SU-DHL-6 (cell line): Measurements from ENCODE around the gene MAP1B.

Experiments
- H2AFZ ChIP-seq: fragments of 200-600 bp; sonication (generic); 2 replicates; pipeline ENCODE4 v1.6.1; 2014; ENCODE audit warnings: low read depth, mild to moderate bottlenecking, moderate library complexity, mixed read lengths, antibody characterized with exemption, low read length; ENCODE audit not compliant: severe bottlenecking
- H3F3A ChIP-seq: fragments of 200-600 bp; shearing (Covaris generic); 2 replicates; pipeline ENCODE4 v1.6.0; 2016; ENCODE audit warnings: antibody characterized with exemption, mild to moderate bottlenecking; ENCODE audit not compliant: insufficient read depth
- H3K27ac ChIP-seq: fragments of 200-600 bp; sonication (generic); 2 replicates; pipeline ENCODE4 v1.5.1; 2016; ENCODE audit warnings: low read depth, mild to moderate bottlenecking, low read length, moderate library complexity, mixed read lengths
- H3K27me3 ChIP-seq: fragments of 200-600 bp; sonication (generic), shearing (Covaris generic); 2 replicates; pipeline ENCODE4 v1.6.0; 2014; ENCODE audit warnings: mild to moderate bottlenecking, low read length
- H3K36me3 ChIP-seq: fragments of 200-600 bp; sonication (generic); 2 replicates; pipeline ENCODE4 v1.6.1; 2014; ENCODE audit warnings: mild to moderate bottlenecking, low read length, mixed read lengths
- H3K4me2 ChIP-seq: fragments of 300-600, 200-600 bp; shearing (Covaris generic), sonication (generic); 2 replicates; pipeline ENCODE4 v1.6.0; 2014; ENCODE audit warnings: low read length, low read depth, mild to moderate bottlenecking; ENCODE audit not compliant: poor library complexity, severe bottlenecking
- H3K4me3 ChIP-seq: fragments of 200-600 bp; sonication (generic); 2 replicates; pipeline ENCODE4 v1.5.1; 2014; ENCODE audit warnings: antibody characterized with exemption, low read length, mild to moderate bottlenecking, mixed read lengths; ENCODE audit not compliant: insufficient read depth, poor library complexity, severe bottlenecking
- H3K79me2 ChIP-seq: fragments of 200-600 bp; sonication (generic); 2 replicates; pipeline ENCODE4 v1.6.1; 2014; ENCODE audit warnings: mild to moderate bottlenecking, low read length, moderate library complexity; ENCODE audit not compliant: insufficient read depth
- H3K9ac ChIP-seq: fragments of 200-600 bp; sonication (generic); 2 replicates; pipeline ENCODE4 v1.7.0; 2014; ENCODE audit warnings: mild to moderate bottlenecking, low read length
- H3K9me2 ChIP-seq: fragments of 200-600 bp; sonication (generic); replicated peaks from 2 replicates; pipeline ENCODE4 v1.6.1; 2014; ENCODE audit warnings: low read length; ENCODE audit not compliant: insufficient read depth
- H3K9me3 ChIP-seq: fragments of 200-600 bp; sonication (generic); 2 replicates; pipeline ENCODE4 v1.6.1; 2014; ENCODE audit warnings: low read length, mixed read lengths; ENCODE audit not compliant: insufficient read depth
- H4K20me1 ChIP-seq: fragments of 200-600 bp; sonication (generic); 2 replicates; pipeline ENCODE4 v1.6.1; 2014; ENCODE audit warnings: low read depth, mild to moderate bottlenecking, antibody characterized with exemption, low read length, moderate library complexity, mixed read lengths
- EZH2phosphoT487 ChIP-seq: fragments of 200-600 bp; sonication (generic), shearing (Covaris generic); conservative IDR thresholded peaks from 2 replicates; pipeline ENCODE4 v1.6.1; 2018; ENCODE audit warnings: mild to moderate bottlenecking, antibody characterized with exemption, low read length, moderate library complexity, mixed read lengths
- TF ChIP-seq, protein P1 (sequence below): fragments of 200-600 bp; sonication (generic); IDR thresholded peaks from one replicate; pipeline ENCODE4 v1.5.1; 2017; ENCODE audit warnings: antibody characterized with exemption, mild to moderate bottlenecking, low read length, moderate library complexity; ENCODE audit not compliant: insufficient read depth, poor library complexity, severe bottlenecking

Gene MAP1B

DNA sequence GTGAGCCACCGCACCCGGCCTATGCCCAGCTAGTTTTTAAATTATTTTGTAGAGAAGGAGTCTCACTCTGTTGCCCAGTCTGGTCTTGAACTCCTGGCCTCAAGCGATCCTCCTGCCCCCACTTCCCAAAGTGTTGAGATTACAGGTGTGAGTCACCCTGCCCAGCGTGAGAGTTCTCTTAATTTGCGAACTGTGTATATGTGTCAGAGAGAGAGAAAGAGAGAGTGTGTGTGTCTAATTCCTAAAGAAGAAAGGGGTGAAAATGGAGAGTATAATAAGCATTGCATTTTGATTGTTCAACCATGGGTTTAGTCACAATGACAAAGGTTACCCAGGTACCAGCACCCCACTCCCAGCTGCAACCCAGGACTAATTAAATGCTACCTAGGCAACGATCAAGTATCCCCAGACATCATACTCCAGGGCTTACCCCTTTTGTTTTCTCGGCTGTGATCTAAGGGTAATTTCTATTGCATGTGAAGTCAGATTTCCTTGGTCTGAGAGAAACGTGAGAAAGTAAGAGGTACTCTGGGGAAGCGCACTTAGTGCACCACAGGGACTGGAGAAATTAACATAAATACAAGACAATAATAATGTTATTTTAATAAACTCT is 16.6 kb downstream of the MAP1B start:
- Histone ChIP-seq H2AFZ (no peak overlapping the region), H3K9ac (no peak overlapping the region), H3K9me2 (no peaks in the 10 kb centered on the region), H3K27ac (no peak overlapping the region), H3F3A (no peaks in the 10 kb centered on the region), H4K20me1 (no peaks in the 10 kb centered on the region), H3K79me2 (no peaks in the 10 kb centered on the region), H3K9me3 (no peaks in the 10 kb centered on the region), H3K4me2 (no peak overlapping the region), H3K36me3 (no peaks in the 10 kb centered on the region), H3K27me3 (no peaks in the 10 kb centered on the region), H3K4me3 (no peak overlapping the region)
- TF ChIP-seq, protein P1, sequence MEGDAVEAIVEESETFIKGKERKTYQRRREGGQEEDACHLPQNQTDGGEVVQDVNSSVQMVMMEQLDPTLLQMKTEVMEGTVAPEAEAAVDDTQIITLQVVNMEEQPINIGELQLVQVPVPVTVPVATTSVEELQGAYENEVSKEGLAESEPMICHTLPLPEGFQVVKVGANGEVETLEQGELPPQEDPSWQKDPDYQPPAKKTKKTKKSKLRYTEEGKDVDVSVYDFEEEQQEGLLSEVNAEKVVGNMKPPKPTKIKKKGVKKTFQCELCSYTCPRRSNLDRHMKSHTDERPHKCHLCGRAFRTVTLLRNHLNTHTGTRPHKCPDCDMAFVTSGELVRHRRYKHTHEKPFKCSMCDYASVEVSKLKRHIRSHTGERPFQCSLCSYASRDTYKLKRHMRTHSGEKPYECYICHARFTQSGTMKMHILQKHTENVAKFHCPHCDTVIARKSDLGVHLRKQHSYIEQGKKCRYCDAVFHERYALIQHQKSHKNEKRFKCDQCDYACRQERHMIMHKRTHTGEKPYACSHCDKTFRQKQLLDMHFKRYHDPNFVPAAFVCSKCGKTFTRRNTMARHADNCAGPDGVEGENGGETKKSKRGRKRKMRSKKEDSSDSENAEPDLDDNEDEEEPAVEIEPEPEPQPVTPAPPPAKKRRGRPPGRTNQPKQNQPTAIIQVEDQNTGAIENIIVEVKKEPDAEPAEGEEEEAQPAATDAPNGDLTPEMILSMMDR: no peak
- no peak for TF ChIP-seq EZH2phosphoT487

DNA sequence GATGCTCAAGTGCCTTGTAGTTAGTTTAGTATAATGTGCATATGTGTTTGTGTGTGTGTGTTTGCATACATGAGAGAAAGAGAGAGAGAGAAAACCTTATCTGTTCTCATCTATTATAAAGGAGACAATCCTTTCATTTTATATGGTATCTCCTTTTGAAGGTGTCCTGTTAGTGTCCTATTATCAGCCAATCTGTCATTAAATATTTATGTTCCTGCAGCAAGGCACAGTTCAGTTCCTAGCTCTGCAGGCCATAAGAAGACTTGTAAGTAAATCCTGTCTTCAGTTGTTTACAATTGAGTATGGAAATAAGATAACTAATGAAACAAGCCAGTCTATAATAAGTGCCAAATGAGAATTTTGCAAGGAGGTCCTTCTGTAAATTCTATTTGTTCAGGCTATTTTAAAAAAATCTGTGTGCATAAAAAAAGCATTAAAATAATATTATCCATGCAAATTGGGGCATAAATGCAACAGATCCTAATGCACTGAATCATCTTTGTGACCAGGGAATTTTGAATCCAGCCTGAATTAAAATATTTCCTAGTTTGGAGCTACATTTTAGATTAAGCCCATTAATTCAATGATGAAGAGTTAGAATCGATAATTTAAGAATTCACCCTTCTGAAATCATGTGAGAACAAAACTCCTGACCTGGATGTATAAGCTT is 18.1 kb downstream of the MAP1B start:
- Histone ChIP-seq H3K9ac (no peak overlapping the region), H3F3A (no peaks in the 10 kb centered on the region), H3K9me2 (no peaks in the 10 kb centered on the region), H4K20me1 (no peaks in the 10 kb centered on the region), H3K27me3 (no peaks in the 10 kb centered on the region), H3K27ac (no peak overlapping the region), H3K36me3 (no peaks in the 10 kb centered on the region), H2AFZ (no peak overlapping the region), H3K4me3 (no peak overlapping the region), H3K9me3 (no peaks in the 10 kb centered on the region), H3K4me2 (no peak overlapping the region), H3K79me2 (no peaks in the 10 kb centered on the region)
- no peak for TF ChIP-seq EZH2phosphoT487
- TF ChIP-seq, protein P1: no peak

DNA sequence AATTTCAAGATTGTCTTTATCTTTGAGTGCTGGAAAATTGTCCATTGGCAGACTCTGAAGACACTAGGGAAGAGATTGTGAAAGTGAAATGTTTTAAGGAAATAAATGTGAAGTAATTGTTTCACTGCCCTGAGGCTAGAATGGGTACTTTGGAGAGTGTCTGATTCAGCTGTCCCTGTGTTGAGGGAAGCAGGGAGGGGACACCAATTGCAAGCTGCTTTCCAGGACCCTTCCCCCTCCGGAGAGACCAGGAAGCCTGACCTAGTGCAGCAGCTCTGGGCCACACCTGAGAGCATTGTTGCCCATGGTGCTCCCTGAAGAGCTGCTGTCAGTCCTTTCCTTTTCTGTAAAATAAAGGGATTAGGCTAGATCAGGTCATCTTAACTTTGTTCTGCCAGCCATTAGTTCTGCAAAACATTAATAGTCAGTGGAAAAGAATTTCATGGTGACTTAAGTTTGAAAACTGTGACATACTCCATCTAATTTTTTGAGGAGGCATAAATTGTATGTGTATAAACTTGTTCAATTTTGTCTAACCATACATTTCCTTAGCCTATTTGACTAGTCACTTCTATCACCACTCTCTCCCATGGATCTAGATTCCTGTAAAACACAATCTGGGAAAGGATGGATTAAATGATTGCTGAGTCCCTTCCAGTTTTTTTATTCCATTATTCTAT is 18.8 kb downstream of the MAP1B start:
- Histone ChIP-seq H3K4me2 (no peak overlapping the region), H3K36me3 (no peaks in the 10 kb centered on the region), H3K9me3 (no peaks in the 10 kb centered on the region), H3K4me3 (no peak overlapping the region), H3K79me2 (no peaks in the 10 kb centered on the region), H3K27ac (no peak overlapping the region), H2AFZ (no peak overlapping the region), H3K9ac (no peak overlapping the region), H3K27me3 (no peaks in the 10 kb centered on the region), H3F3A (no peaks in the 10 kb centered on the region), H4K20me1 (no peaks in the 10 kb centered on the region), H3K9me2 (no peaks in the 10 kb centered on the region)
- TF ChIP-seq, protein P1: no peak
- TF ChIP-seq EZH2phosphoT487: no peak
